ENCODE results near the gene SSTR4.

- TF ChIP-seq POLR2A (IDR thresholded peaks at IDR 0.05), result no peak
- TF ChIP-seq CTCF (IDR thresholded peaks at IDR 0.05), result peak; percentile 11 to 39 (median 22)
Measured at GRCh38 chr20:23061734-23062561, 26.8 kb downstream of the SSTR4 start.
